ENCODE results near the gene ATL3.
"Not testable (repeated sequence)": the region's sequence is repeated elsewhere in the genome, so short reads cannot be mapped to it uniquely, and the experiment has no call there.

ATL3 gene

DNA sequence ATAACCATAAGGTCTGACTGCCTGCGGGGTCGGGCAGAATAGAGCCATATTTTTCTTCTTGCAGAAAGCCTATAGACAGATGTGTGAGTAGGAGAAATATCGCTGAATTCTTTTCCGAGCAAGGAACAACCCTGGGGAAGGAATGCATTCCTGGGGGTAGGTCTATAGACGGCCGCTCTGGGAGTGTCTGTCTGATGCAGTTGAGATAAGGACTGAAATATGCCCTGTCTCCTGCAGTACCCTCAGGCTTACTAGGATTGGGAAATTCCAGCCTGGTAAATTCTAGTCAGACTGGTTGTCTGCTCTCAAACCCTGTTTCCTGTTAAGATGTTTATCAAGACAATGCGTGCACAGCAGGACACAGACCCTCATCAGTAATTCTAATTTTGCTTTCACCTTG is 90.0 kb downstream of the ATL3 start:
- not testable (repeated sequence) for DNase-seq

GRCh38 chr11:63578882-63579281 is 92.3 kb downstream of the ATL3 start:
- DNase-seq: not testable (repeated sequence)

DNA sequence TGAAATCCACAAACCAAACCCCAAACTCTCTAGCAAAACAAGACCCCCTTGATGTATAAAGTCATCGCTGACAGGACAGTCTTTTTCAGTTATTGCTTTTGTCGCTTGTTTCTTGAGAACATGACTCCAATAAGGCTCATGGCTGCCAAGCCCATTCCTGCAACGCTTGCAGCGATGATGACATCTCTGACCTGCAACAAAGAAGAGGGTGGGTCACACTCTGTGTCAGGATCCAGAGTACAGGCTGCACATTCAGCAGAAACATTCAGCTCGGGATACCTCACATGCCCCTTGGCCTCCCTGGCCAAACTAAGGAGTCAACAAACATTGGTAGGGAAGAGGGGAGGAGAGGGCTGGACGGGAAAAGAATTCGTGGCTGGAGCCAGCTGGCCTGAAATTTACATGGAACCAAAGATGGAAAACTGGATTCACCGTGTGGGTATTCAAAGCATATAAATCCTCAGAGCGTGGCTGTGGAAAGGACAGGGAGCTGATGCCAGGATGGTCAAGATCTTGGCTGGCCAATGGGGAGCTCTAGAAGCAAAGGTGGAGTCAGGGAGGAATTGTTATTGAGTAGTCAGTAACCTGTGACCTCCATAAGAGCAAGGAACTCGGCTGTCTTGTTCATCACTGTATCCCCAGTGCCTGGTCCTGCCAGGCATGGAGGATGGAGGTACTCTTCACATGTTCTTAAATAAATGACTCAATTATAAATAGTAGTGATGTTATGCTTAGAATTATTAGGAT is 96.1 kb downstream of the ATL3 start:
- DNase-seq: no peak
